D721Med (cell line): ENCODE data around the gene BBS9.

Experiments used
- DNase-seq: peaks from one replicate; pipeline ENCODE4 v3.0.0; 2011; ENCODE audit warnings: low spot score; ENCODE audit not compliant: insufficient read length
- FAIRE-seq: peaks from 2 replicates; lab custom pipeline; 2011; peaks lifted over from hg19 to GRCh38; lab: Jason Lieb, UNC
- TF ChIP-seq, protein P1 (sequence below): IDR thresholded peaks from 2 replicates; pipeline ENCODE4 v1.5.1; 2012; ENCODE audit warnings: mild to moderate bottlenecking, control low read depth; ENCODE audit not compliant: insufficient read depth; ENCODE audit errors: missing control alignments

BBS9 gene

DNA sequence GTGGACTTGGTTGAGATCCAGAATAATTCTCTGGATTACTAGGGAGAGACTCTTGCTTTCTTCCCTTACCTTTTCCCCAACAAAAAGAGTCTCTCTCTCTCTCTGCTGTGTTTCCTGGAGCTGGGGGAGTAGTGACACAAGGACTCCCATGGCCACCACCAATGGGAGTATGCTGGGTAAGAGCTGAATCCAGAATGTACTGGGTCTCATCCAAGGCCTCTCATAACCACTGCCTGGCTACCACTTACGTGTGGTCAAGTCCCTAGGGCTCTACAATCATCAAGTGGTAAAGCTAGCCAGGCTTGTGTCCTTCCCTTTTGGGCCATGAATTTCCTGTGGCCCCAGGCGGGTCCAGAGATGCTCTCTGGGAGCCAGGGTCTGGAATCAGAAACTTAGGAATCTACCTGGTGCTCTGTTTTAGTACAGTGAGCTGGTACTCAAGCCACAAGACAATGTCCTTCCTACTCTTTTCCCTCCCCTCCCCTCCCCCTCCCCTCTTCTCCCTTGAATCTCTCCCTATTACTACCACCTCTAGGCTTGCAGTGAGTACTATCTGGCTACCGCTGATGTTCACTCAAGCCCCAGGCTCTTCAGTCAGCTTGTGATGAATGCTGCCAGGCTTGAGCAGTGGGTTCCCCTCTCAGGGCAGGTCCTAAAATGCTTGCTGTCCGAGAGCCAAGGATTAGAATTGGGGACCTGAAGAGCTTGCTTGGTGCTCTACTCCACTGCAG is 196.6 kb downstream of the BBS9 start:
- DNase-seq (no peak), FAIRE-seq (no peak)
- TF ChIP-seq, protein P1, sequence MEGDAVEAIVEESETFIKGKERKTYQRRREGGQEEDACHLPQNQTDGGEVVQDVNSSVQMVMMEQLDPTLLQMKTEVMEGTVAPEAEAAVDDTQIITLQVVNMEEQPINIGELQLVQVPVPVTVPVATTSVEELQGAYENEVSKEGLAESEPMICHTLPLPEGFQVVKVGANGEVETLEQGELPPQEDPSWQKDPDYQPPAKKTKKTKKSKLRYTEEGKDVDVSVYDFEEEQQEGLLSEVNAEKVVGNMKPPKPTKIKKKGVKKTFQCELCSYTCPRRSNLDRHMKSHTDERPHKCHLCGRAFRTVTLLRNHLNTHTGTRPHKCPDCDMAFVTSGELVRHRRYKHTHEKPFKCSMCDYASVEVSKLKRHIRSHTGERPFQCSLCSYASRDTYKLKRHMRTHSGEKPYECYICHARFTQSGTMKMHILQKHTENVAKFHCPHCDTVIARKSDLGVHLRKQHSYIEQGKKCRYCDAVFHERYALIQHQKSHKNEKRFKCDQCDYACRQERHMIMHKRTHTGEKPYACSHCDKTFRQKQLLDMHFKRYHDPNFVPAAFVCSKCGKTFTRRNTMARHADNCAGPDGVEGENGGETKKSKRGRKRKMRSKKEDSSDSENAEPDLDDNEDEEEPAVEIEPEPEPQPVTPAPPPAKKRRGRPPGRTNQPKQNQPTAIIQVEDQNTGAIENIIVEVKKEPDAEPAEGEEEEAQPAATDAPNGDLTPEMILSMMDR = no peak

DNA sequence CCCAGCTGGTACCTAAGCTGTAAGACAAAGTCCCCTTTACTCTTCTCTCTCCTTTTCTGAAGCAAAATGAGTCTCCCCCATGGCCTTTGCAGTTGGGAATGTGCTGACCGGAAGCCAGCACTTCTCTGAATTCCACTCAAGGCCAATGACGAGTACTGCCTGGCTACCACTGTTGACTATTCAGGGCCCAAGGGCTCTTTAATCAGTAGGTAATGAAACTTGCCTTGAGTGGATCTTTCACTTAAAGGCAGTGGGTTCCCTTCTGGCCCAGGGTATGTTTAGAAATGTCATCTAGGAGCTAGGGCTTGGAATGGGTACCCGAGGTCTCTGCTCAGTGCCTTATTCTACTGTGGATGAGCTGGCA is 197.1 kb downstream of the BBS9 start:
- DNase-seq (no peak), FAIRE-seq (no peak)
- TF ChIP-seq, protein P1 = no peak

DNA sequence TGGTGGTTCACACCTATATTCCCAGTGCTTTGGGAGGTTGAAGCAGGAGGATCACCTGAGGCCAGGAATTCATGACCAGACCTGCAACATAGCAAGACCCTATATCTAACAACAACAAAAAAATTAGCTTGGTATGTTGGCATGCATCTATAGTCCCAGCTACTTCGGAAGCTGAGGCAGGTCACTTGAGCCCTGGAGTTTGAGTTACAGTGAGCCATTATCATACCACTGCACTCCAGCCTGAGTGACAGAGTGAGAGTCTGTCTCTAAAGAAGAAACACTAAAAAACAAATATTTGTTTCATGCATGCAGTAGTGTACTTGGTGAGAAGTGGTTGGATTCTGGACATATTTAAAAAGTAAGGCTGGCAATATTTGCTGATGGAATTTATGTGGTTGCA is 198.1 kb downstream of the BBS9 start:
- TF ChIP-seq, protein P1 = no peak
- DNase-seq (no peak), FAIRE-seq (no peak)

DNA sequence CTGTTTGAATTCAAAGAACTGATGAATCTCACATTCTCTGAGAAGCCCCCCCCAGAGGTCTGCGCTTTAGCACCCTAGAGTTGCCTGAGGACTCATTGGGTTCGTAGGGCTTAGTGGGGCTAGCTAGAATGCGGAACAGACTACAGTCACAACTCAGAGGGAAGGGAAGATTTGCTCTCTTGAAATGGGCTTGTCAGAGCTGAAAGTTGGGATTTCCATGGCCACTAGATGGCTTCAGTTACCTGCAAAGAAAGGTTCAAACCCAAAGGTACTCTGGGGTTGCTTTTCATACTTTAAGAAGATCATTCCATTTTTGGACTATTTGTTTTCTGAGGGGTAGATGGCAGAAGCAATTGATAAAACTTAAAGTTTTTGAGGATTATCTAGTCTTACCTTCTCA is 205.0 kb downstream of the BBS9 start:
- DNase-seq (no peak), FAIRE-seq (no peak)
- TF ChIP-seq, protein P1 = peak; percentile 57

DNA sequence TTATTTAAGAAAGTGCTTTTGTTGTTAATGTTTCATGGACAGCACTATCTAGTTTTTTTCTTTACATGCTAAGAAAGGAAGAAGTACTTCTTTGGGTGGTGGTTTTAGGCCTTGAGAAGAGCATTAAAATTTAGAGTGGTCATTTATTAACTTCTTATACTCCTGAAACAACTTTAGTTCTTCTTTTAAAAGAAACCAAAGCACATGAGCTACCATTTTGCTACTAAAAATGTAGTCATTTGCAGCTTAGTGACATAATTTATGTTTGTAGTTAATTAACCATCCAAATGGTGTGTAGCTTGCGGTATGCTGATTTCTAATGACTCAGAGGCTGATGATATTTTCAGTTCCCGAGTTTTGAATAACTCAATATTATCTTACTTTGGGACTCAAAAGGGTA is 207.5 kb downstream of the BBS9 start:
- DNase-seq = no peak
- no peak for FAIRE-seq
- TF ChIP-seq, protein P1 = no peak

DNA sequence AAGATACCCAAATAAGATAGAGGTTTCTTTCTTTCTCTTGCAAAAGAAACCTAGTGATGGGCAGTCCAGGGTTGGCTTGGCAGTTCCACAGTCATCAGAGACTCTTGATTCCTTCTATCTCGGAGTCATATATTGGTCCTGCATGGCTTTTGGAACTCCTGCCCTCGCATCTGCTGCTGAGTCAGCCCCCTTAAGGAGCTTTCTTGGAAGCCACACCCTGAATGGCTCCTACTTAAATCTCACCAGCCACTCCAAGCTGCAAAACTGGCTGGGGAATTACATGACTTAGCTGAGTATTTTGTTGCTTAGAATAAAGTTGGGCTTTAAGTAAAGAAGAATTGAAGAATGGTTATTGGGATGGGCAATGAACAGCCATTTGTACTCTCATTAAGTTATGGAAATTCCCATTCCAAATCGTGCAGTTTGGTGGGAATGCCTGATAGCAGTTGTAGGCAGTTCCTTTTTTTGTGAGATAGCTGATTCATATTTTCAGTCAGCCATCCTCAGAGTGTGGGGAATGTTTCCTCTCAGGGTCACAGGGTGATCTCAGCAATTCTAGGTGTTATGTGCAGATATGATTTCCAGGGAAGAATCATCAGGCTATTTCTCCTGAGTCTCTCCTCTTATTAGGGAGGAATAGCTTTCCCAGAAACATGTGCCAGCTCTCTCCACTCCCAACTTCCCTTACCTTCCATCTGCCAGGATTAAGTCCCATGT is 209.9 kb downstream of the BBS9 start:
- TF ChIP-seq, protein P1 = no peak
- DNase-seq (no peak), FAIRE-seq (no peak)

DNA sequence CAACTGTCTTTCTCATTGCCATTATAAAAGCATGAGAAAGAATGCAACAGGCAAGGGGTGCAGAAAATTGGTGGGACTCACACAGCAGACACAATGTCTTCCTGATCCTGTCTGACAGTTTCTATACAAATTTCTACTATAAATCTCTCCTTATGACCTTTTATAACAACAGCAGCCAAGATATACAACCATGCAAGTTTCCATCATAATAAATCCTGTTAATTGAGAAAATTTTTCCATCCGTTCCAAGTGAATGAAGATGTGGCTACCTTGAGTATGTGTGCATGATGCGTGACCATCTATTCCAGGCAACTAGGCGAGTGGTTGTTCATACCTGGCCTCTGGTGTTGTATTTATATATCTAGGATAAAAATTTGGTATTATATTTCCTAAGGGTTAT is 216.7 kb downstream of the BBS9 start:
- TF ChIP-seq, protein P1 = no peak
- FAIRE-seq (no peak), DNase-seq (no peak)
